GM23248 (cell line): ENCODE results near the gene L3MBTL4.

Experiments used
- EZH2 ChIP-seq: fragments of 200-600 bp; sonication (generic); IDR thresholded peaks from 2 replicates; pipeline ENCODE4 v1.6.1; 2018; ENCODE audit warnings: antibody characterized with exemption, mild to moderate bottlenecking; ENCODE audit not compliant: insufficient read depth, poor library complexity, severe bottlenecking
- EZH2phosphoT487 ChIP-seq: fragments of 200-600 bp; sonication (generic); IDR thresholded peaks from 2 replicates; pipeline ENCODE4 v1.6.1; 2018; ENCODE audit warnings: antibody characterized with exemption, moderate library complexity, mild to moderate bottlenecking, low read depth; ENCODE audit not compliant: insufficient read depth

DNA sequence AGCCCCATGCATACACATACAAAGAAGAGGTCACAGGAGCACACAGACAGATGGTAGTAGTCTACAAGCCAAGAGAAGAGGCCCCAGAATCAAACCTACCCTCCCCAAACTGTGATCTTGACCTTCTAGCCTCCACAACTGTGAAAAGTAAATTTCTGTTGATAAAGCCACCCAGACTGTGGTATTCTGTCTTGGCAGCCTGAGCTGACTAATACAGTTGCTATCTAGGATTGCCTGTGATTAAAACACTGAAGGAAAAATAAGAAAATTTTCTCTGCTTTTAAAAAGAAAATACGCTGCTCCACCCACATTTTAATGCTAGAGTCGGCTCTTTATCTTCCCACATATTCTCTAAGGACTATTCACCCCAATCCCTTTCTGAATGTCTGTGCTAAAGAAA is 375.7 kb downstream of the L3MBTL4 start:
- TF ChIP-seq EZH2phosphoT487: no peak
- no peak for TF ChIP-seq EZH2
